Lower leg skin (tissue), 3 donors: Measurements from ENCODE around the gene RIMS4.

Source experiments
- POLR2A ChIP-seq, 2 donors: fragments of 450-650 bp; IDR thresholded peaks; one replicate each; pipeline ENCODE4 v1.6.1; 2016 to 2017; ENCODE audit warnings: antibody characterized with exemption in 2 of 2, mild to moderate bottlenecking in 1 of 2, moderate library complexity in 1 of 2
- TF ChIP-seq, protein P1 (sequence below), 3 donors: fragments of 450-650 bp; IDR thresholded peaks; one replicate each; pipeline ENCODE4 v1.5.1; 2016; ENCODE audit warnings: antibody characterized with exemption in 3 of 3, mild to moderate bottlenecking in 3 of 3, moderate library complexity in 2 of 3

DNA sequence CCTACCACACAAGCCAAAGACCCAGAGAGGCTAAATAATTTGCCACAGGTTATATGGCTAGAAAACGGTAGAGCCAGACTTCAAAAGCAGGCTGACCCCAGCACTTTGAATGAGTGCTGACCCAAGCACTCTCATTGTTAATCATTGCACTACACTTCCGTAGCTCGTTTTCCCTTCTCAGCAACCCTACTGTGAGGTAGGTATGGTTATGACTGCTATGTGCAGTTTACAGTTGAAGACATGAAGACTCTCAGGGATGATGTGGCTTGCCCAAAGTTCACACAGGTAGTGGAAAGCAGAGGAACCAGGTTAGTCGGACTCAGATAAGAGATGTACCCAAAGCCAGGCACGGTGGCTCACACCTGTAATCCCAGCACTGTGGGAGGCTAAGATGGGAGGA, 33.5 kb upstream of the RIMS4 start:
- TF ChIP-seq, protein P1, sequence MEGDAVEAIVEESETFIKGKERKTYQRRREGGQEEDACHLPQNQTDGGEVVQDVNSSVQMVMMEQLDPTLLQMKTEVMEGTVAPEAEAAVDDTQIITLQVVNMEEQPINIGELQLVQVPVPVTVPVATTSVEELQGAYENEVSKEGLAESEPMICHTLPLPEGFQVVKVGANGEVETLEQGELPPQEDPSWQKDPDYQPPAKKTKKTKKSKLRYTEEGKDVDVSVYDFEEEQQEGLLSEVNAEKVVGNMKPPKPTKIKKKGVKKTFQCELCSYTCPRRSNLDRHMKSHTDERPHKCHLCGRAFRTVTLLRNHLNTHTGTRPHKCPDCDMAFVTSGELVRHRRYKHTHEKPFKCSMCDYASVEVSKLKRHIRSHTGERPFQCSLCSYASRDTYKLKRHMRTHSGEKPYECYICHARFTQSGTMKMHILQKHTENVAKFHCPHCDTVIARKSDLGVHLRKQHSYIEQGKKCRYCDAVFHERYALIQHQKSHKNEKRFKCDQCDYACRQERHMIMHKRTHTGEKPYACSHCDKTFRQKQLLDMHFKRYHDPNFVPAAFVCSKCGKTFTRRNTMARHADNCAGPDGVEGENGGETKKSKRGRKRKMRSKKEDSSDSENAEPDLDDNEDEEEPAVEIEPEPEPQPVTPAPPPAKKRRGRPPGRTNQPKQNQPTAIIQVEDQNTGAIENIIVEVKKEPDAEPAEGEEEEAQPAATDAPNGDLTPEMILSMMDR (IDR thresholded peaks at IDR 0.05) = no peak
- no peak for TF ChIP-seq POLR2A (IDR thresholded peaks at IDR 0.05)
